ENCODE results near the gene OCRL. TPM values are rescaled to one million over a fixed set of nuclear protein-coding genes. Genes with fewer than 3 reads are reported as not detected.

The OCRL gene
- total and polyA plus RNA-seq, 2 experiments from 2014 or later = 10.6 to 17.2 TPM

DNA sequence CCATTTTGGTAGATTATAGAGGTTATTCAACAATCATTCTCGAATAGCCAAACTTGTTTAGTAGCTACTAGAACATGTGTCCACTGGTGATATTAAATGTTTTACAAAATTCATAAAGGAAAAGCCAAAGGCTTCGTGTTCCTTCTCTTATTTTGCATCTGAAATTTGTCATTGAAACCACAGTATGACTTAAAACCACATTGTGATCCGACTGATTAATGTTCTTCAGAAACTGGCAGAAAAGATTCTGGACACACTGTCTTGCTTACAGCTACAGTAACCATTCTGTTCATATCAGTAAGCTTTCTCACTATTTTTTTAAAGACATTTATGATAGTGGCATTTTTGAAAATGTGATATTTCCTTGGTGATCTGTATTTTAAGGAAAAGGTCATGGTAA is 14.2 kb upstream of the OCRL start:
- Histone ChIP-seq H3K4me2 (ENCODE audit: unreplicated experiment) (no peak overlapping the region), H3K36me3 (ENCODE audit: low read depth) (no peaks in the 10 kb centered on the region), H3K79me2 (ENCODE audit: insufficient read depth) (peaks cover 11% of the 10 kb centered on the region), H3K27me3 (replicated peaks; ENCODE audit: insufficient read depth) (no peaks in the 10 kb centered on the region), H3K4me3 (no peak overlapping the region), H4K20me1 (ENCODE audit: insufficient read depth) (no peaks in the 10 kb centered on the region), H2AFZ (no peak overlapping the region), H3K9me3 (ENCODE audit: low read depth) (no peaks in the 10 kb centered on the region), H3K9ac (no peak overlapping the region), H3K27ac (no peak overlapping the region), H3F3A (ENCODE audit: insufficient read depth) (no peaks in the 10 kb centered on the region), H3K4me1 (ENCODE audit: insufficient read depth) (0 out of 2 replicates have a peak, but pooled peaks cover 5% of the 10 kb centered on the region), H3K9me2 (ENCODE audit: insufficient read depth) (no peaks in the 10 kb centered on the region)
- 7 to 12% methylated on average over 3 of the region's 3 CpGs for WGBS, 2 experiments (ENCODE audit: low coverage in 1 of 2, low lambda C conversion rate in 2 of 2, missing lambda C conversion rate in 2 of 2)
- in situ Hi-C loops (cut with MboI) = no loop called here
- TF ChIP-seq EZH2phosphoT487 (IDR thresholded peaks at IDR 0.05; ENCODE audit: insufficient read depth, low read depth) = no peak
- no peak for TF ChIP-seq EZH2 (IDR thresholded peaks at IDR 0.05; ENCODE audit: insufficient read depth, poor library complexity, severe bottlenecking)
- no peak for DNase-seq

DNA sequence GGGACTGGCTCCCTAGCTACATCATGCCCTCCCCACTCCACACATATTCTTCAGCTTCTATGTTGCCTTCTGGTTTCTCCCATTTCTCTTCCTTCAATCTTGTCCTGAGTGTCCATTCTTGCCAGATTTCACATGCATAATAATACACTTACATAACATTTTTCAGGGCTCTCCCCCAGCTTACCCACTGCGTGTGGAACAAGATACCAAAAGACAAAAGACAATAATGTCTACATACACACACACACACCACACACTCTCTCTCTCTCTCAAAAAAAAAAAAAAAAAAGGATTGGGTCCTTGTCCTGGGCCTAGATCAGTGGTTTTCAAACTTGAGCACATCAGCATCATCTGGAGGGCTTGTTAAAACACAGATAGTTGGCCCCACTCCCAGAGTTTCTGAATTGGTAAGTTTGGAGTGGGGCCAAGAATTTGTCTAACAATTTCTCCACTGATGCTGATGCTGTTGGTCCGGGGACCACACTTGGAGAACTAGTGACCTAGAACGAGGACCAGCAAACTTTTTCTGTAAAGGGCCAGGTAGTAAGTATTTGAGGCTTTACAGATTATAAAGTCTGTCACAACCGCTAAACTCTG is 10.3 kb upstream of the OCRL start:
- H3K9me2 ChIP-seq (ENCODE audit: insufficient read depth) = no peaks in the 10 kb centered on the region
- H3K4me3 ChIP-seq = no peak overlapping the region
- no peak overlapping the region for H3K4me2 ChIP-seq (ENCODE audit: unreplicated experiment)
- TF ChIP-seq EZH2 (IDR thresholded peaks at IDR 0.05; ENCODE audit: insufficient read depth, poor library complexity, severe bottlenecking) = no peak
- TF ChIP-seq EZH2phosphoT487 (IDR thresholded peaks at IDR 0.05; ENCODE audit: insufficient read depth, low read depth) = no peak
- no peaks in the 10 kb centered on the region for H3F3A ChIP-seq (ENCODE audit: insufficient read depth)
- no peaks in the 10 kb centered on the region for H4K20me1 ChIP-seq (ENCODE audit: insufficient read depth)
- no peaks in the 10 kb centered on the region for H3K27me3 ChIP-seq (replicated peaks; ENCODE audit: insufficient read depth)
- 29 to 33% methylated on average over 4 of the region's 4 CpGs for WGBS, 2 experiments (ENCODE audit: low coverage in 1 of 2, low lambda C conversion rate in 2 of 2, missing lambda C conversion rate in 2 of 2)
- no peak overlapping the region for H3K27ac ChIP-seq
- H2AFZ ChIP-seq = no peak overlapping the region
- no peaks in the 10 kb centered on the region for H3K36me3 ChIP-seq (ENCODE audit: low read depth)
- DNase-seq = peak; percentile 14
- in situ Hi-C loops (cut with MboI) = no loop called here
- no peaks in the 10 kb centered on the region for H3K4me1 ChIP-seq (ENCODE audit: insufficient read depth)
- H3K9ac ChIP-seq = no peak overlapping the region
- H3K9me3 ChIP-seq (ENCODE audit: low read depth) = no peaks in the 10 kb centered on the region
- no peaks in the 10 kb centered on the region for H3K79me2 ChIP-seq (ENCODE audit: insufficient read depth)

DNA sequence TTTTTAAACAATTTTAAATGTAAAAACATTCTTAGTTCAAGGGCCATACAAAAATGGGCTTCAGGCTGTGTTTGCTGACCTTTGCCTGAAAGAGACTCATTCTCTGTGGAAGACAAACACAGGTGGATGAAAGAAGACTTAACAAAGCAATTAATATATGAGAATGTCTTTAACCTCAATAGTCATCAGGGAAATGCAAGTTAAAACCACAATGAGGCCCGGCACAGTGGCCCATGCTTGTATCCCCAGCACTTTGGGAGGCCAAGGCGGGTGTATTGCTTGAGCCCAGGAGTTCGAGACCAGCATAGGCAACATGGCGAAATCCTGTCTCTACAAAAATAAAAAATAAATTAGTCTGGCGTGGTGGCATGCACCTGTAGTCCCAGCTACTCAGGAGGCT is 9.6 kb upstream of the OCRL start:
- no peak for TF ChIP-seq EZH2 (IDR thresholded peaks at IDR 0.05; ENCODE audit: insufficient read depth, poor library complexity, severe bottlenecking)
- TF ChIP-seq EZH2phosphoT487 (IDR thresholded peaks at IDR 0.05; ENCODE audit: insufficient read depth, low read depth) = no peak
- DNase-seq = no peak
- peaks cover 2% of the 10 kb centered on the region; the same call in 1 of the 2 replicates for H3F3A ChIP-seq (ENCODE audit: insufficient read depth)
- no peaks in the 10 kb centered on the region for H4K20me1 ChIP-seq (ENCODE audit: insufficient read depth)
- H3K9me3 ChIP-seq (ENCODE audit: low read depth) = no peaks in the 10 kb centered on the region
- no peak overlapping the region for H3K4me3 ChIP-seq
- H3K27ac ChIP-seq = no peak overlapping the region
- H3K4me2 ChIP-seq (ENCODE audit: unreplicated experiment) = no peak overlapping the region
- H3K27me3 ChIP-seq (replicated peaks; ENCODE audit: insufficient read depth) = no peaks in the 10 kb centered on the region
- no peaks in the 10 kb centered on the region for H3K36me3 ChIP-seq (ENCODE audit: low read depth)
- WGBS, 2 experiments (ENCODE audit: low coverage in 1 of 2, low lambda C conversion rate in 2 of 2, missing lambda C conversion rate in 2 of 2) = 95 to 100% methylated on average over 4 to 5 of the region's 5 CpGs
- H3K9ac ChIP-seq = no peak overlapping the region
- H2AFZ ChIP-seq = no peak overlapping the region
- no peaks in the 10 kb centered on the region for H3K4me1 ChIP-seq (ENCODE audit: insufficient read depth)
- H3K9me2 ChIP-seq (ENCODE audit: insufficient read depth) = no peaks in the 10 kb centered on the region
- in situ Hi-C loops (cut with MboI) = no loop called here
- H3K79me2 ChIP-seq (ENCODE audit: insufficient read depth) = no peaks in the 10 kb centered on the region

DNA sequence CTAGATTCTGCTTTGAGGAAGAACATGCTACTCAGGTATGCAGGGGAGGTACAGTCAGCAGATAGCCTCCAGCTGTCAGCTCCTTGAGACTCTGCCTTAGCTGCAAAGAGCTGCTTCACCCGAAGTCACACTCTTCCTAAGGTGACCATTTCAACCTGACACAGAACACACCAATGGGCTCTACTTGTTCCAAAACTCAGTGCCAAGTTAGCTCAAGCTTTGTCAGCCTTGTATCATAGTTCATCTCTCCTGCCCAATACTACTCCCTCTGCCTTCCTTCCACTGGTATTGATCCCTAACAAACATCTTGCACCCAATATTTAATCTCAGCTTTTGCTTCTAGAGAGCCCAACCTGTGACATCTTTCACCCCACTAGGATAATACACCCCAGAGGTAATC is 8.9 kb upstream of the OCRL start:
- 100% methylated on average over 1 of the region's 1 CpG; no CpG with 5 or more reads in 1 of the 2 experiments for WGBS, 2 experiments (ENCODE audit: low coverage in 1 of 2, low lambda C conversion rate in 2 of 2, missing lambda C conversion rate in 2 of 2)
- Histone ChIP-seq H4K20me1 (ENCODE audit: insufficient read depth) (no peaks in the 10 kb centered on the region), H3F3A (ENCODE audit: insufficient read depth) (peaks cover 4% of the 10 kb centered on the region; the same call in 1 of the 2 replicates), H3K9me2 (ENCODE audit: insufficient read depth) (no peaks in the 10 kb centered on the region), H2AFZ (no peak overlapping the region), H3K4me3 (no peak overlapping the region), H3K36me3 (ENCODE audit: low read depth) (no peaks in the 10 kb centered on the region), H3K9me3 (ENCODE audit: low read depth) (no peaks in the 10 kb centered on the region), H3K79me2 (ENCODE audit: insufficient read depth) (no peaks in the 10 kb centered on the region), H3K4me1 (ENCODE audit: insufficient read depth) (no peaks in the 10 kb centered on the region), H3K9ac (no peak overlapping the region), H3K4me2 (ENCODE audit: unreplicated experiment) (no peak overlapping the region), H3K27ac (no peak overlapping the region), H3K27me3 (replicated peaks; ENCODE audit: insufficient read depth) (no peaks in the 10 kb centered on the region)
- DNase-seq = no peak
- in situ Hi-C loops (cut with MboI) = no loop called here
- TF ChIP-seq EZH2phosphoT487 (IDR thresholded peaks at IDR 0.05; ENCODE audit: insufficient read depth, low read depth) (no peak), EZH2 (IDR thresholded peaks at IDR 0.05; ENCODE audit: insufficient read depth, poor library complexity, severe bottlenecking) (no peak)
